K562 (cell line): ENCODE data around the gene GRWD1. TPM values are rescaled to one million over a fixed set of nuclear protein-coding genes. Genes with fewer than 3 reads are reported as not detected.
A peak's percentile ranks its signal among the peaks of the same experiment; 100 is the strongest.

ENCODE experiments used
- CBFA2T3 ChIP-seq: fragments of 450-650 bp; IDR thresholded peaks from 2 replicates; pipeline ENCODE4 v1.6.1; 2017
- CHD7 ChIP-seq: fragments of 200-600 bp; sonication (generic); IDR thresholded peaks from one replicate; pipeline ENCODE4 v1.6.1; 2012; ENCODE audit warnings: mild to moderate bottlenecking, low read depth, low read length, inconsistent platforms
- FOXA3 ChIP-seq, 2 experiments: fragments of 450-650 bp in 1 of 2; sonication (generic) in 1 of 2; formaldehyde crosslinking; IDR thresholded peaks in 1 of 2; conservative IDR thresholded peaks in 1 of 2; 2 replicates each; pipeline versions ENCODE4 v1.4.0 to v1.8.0; 2020 to 2022; ENCODE audit warnings: mild to moderate bottlenecking in 2 of 2, missing genetic modification reagents in 1 of 2
- HSF4 ChIP-seq: fragments of 250-450 bp; sonication (Bioruptor Pico); IDR thresholded peaks from 2 replicates; pipeline ENCODE4 v2.1.2; 2022; ENCODE audit warnings: mild to moderate bottlenecking, moderate library complexity, borderline replicate concordance
- MCM2 ChIP-seq: fragments of 450-650 bp; IDR thresholded peaks from 2 replicates; pipeline ENCODE4 v1.6.1; 2017; ENCODE audit warnings: low read depth, mild to moderate bottlenecking
- MTA2 ChIP-seq: fragments of 450-650 bp; IDR thresholded peaks from 2 replicates; pipeline ENCODE4 v1.6.1; 2016; ENCODE audit warnings: low read depth
- PHTF2 ChIP-seq: fragments of 250-450 bp; sonication (Bioruptor Pico); IDR thresholded peaks from 2 replicates; pipeline ENCODE4 v1.5.0; 2021; ENCODE audit warnings: mild to moderate bottlenecking
- SUPT5H ChIP-seq: fragments of 450-650 bp; IDR thresholded peaks from 2 replicates; pipeline ENCODE4 v1.6.1; 2016
- TAL1 ChIP-seq: fragments of 450-650 bp; IDR thresholded peaks from 2 replicates; pipeline ENCODE4 v1.6.1; 2016; ENCODE audit warnings: mild to moderate bottlenecking
- ZNF133 ChIP-seq: fragments of 250-450 bp; sonication (Bioruptor Pico); IDR thresholded peaks from 2 replicates; pipeline ENCODE4 v1.4.0; 2020; ENCODE audit warnings: mild to moderate bottlenecking
- polyA plus RNA-seq, 8 experiments: library from polyadenylated mRNA; depleted of rRNA in 4 of 8; stranded (reverse) in 5 of 8; unstranded in 3 of 8; fragments of >200 nt; fragmentation: Nextera tagmentation in 2 of 8; fragmentation: Illumina TruSeq in 1 of 8; extraction: Ambion mirVana in 2 of 8; extraction: Trizol in 1 of 8; gene quantifications; 2 replicates each; pipeline versions ENCODE4 v1.2.1 to v1.2.3, GENCODE V29; 2011 to 2014; ENCODE audit warnings: inconsistent platforms in 1 of 8, missing spikeins in 1 of 8
- total RNA-seq, 7 experiments: library from RNA; depleted of rRNA in 6 of 7; stranded (reverse); fragments of >200 nt in 6 of 7; fragmentation: Illumina TruSeq in 2 of 7; extraction: Trizol in 2 of 7; gene quantifications; 2 replicates each; pipeline versions ENCODE4 v1.2.1 to v1.2.3, GENCODE V29; 2011 to 2021; ENCODE audit warnings: low replicate concordance in 1 of 7
- TF ChIP-seq, protein P1 (sequence below), 2 experiments: fragments of 450-650 bp; conservative IDR thresholded peaks; 2 replicates each; pipeline ENCODE4 v1.6.1; 2017; ENCODE audit warnings: mild to moderate bottlenecking in 2 of 2, moderate library complexity in 2 of 2

Gene GRWD1
- total and polyA plus RNA-seq, 9 of the 15 experiments (the other 6 are each of a cell fraction or from before 2014, with no cell fraction given): 1.5 to 87.2 (median 24.5) TPM

DNA sequence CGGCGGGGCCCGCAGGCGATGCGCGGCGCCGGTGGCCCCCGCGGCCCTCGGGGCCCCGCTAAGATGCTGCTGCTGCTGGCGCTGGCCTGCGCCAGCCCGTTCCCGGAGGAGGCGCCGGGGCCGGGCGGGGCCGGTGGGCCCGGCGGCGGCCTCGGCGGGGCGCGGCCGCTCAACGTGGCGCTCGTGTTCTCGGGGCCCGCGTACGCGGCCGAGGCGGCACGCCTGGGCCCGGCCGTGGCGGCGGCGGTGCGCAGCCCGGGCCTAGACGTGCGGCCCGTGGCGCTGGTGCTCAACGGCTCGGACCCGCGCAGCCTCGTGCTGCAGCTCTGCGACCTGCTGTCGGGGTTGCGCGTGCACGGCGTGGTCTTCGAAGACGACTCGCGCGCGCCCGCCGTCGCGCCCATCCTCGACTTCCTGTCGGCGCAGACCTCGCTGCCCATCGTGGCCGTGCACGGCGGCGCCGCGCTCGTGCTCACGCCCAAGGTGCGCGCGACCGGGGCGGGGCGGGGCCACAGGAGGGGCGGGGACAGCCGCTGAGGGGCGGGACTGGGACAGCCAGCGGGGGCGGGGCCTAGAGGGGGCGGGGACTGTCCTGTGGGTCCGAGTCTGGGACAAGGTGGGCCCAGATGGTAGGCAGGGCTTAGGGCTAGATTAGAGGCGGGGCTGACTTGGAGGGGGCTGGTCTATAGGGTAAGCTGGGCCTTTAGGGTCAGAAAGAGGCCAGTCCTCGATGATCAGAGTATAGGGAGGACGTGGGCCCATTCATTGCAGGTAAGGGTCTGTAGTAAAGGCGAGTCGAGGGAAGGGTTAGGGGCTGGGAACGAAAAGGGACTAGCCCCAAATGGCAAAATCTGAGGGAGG lies 47.2 kb upstream of the GRWD1 start (continued):
- TF ChIP-seq CHD7 (no peak), PHTF2 (CRISPR knock-in tag) (no peak), HSF4 (no peak), MTA2 (no peak), TAL1 (no peak), FOXA3 (CRISPR knock-in tag; conservative IDR thresholded peaks at IDR 0.05 in 1 of 2, IDR thresholded peaks at IDR 0.05 in 1 of 2) (no peak), SUPT5H (peak; percentile 99), MCM2 (no peak), CBFA2T3 (no peak), ZNF133 (CRISPR knock-in tag) (no peak)
- TF ChIP-seq, protein P1, sequence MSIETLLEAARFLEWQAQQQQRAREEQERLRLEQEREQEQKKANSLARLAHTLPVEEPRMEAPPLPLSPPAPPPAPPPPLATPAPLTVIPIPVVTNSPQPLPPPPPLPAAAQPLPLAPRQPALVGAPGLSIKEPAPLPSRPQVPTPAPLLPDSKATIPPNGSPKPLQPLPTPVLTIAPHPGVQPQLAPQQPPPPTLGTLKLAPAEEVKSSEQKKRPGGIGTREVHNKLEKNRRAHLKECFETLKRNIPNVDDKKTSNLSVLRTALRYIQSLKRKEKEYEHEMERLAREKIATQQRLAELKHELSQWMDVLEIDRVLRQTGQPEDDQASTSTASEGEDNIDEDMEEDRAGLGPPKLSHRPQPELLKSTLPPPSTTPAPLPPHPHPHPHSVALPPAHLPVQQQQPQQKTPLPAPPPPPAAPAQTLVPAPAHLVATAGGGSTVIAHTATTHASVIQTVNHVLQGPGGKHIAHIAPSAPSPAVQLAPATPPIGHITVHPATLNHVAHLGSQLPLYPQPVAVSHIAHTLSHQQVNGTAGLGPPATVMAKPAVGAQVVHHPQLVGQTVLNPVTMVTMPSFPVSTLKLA (conservative IDR thresholded peaks at IDR 0.05): peak in 1 of 2 experiments; percentile 53; a peak in 2 of 4 replicates
